GM21423 (cell line): ENCODE measurements around the gene MCM3AP.
"Not testable (repeated sequence)": the region's sequence is repeated elsewhere in the genome, so short reads cannot be mapped to it uniquely, and the experiment has no call there.

ENCODE experiments used
- ATAC-seq: cut with Tn5 transposase; IDR thresholded peaks from one replicate; pipeline ENCODE4 v1.9.1; 2021; ENCODE audit warnings: mild to moderate bottlenecking, moderate library complexity; ENCODE audit not compliant: unreplicated experiment

Gene MCM3AP

DNA sequence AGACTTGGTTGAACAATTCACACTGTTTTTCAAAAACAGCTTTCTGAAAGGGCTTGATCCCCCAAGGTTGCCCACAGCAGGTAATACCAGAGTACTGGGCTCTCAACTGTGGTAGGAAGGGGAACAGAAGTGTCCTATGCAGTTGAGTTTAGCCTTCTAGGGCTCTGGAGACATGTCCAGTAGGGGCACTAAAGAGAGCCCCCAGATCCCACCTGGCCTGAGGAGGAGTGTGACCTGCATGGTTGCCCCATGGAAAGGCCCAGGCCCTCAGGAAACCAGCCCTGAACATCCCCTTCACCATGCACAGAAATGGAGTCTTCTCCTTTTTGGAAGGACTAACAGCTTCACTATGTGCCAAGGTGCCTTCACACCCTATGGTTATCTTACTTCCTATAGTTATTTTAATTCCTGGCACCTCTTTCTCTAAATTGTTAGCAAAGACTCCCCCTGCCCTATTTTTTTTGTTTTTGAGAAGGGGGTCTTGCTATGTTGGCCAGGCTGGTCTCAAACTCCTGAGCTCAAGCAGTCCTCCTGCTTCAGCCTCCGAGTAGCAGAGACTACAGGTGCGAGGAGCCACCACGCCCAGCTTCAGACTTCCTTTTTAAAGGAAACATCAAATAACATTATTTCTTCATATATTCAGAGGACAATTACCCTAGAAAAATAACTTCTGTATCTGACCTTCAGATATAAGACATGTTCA lies 40.0 kb downstream of the MCM3AP start:
- no peak for ATAC-seq

DNA sequence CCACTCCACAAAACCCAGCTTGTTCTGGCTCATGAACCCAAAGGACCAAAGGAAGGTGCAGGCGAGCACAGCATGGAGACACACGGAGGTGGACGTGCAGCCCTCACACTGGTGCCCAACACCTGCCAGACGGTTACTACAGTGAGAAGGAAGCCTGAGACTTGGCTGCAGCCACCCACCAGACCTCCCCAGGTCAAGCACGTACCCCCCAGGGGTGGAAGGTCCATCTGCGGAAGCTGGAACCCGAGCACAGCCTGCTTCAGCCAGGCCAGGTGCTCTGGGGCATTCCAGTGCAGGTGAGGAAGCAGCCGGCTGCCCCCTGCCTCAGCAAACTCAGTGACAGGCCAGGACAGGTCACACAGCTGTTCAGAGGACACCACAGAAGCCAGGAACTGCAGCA lies 40.8 kb downstream of the MCM3AP start:
- ATAC-seq, result no peak

DNA sequence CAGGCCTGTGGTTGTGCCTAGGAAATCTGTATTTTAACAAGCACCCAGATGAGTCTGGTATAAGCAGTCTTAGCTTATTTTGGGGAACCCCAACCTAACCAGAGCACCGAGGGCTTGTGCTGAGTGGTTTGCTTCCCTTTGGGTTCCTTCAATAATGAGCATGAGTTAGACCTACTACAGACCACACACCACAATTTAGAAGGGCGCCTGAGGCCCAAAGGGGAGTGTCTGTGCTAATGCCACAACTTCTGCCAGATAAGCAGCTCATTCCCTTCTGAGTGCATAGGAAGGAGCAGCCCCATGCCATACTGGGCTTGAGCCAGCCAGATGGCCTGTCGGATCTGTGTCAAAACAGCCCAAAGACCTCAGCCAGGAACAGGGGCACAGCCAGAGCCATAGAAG lies 41.5 kb downstream of the MCM3AP start:
- no peak for ATAC-seq

DNA sequence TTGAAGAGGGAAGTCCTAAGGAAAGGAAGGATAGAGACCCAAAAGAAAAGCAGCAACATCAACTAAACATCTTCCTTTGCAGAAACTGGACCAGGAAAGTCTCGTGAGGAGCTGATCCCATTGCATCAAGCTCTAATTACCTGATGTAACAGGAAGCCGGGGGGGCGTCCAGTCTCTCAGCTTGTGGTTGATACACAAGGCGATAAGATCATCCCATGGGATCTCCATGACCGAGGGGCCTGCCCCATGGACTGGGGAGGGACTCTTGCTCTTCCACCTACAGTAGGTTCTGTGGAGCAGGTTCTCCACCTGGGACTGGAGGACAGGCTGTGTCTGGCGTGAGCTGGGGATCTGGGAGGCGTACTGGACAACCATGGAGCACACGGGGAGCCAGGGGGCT lies 42.1 kb downstream of the MCM3AP start:
- ATAC-seq, result no peak

DNA sequence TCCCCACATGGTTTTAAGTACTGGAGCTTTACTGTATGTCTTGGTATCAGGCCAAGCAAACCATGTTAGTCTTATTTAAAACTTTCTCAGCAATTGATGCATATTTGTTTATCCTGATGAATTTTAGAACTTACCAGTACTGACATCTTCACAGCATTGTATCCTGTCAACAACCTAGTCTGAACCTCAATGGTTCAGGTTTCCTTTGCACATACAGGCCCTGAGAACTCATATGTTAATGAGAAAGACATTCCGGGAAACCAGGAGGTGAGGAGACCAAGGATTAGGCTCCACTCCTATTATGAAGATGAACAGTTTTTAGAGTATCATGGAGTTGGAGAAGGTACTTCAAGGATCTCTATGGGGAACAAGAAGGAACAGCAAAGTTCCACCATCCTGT lies 43.8 kb downstream of the MCM3AP start:
- not testable (repeated sequence) for ATAC-seq

DNA sequence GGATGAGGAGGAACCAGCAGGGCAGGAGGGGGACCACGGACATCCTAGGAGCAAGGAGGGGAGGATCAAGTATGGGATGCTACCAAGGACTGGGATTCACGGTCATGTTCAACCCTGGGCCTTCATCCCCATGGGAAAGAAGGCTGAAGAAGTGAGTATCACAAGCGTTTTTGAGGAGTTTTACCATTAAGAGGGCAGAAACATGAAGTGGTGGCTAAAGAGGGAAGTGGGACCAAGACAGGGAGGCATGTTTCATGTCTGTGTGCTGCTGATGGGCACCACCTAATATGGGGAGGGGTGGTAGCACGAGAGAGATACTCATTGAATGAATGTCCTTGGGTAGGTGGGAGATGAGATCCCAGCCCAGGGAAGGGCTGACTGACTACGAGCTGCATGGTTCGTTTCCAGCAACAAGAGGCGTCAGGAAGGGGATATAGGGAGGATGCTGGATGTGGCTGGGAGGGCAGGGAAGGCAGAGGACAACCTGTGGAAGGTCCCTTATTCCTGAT lies 45.5 kb downstream of the MCM3AP start:
- ATAC-seq, result no peak

DNA sequence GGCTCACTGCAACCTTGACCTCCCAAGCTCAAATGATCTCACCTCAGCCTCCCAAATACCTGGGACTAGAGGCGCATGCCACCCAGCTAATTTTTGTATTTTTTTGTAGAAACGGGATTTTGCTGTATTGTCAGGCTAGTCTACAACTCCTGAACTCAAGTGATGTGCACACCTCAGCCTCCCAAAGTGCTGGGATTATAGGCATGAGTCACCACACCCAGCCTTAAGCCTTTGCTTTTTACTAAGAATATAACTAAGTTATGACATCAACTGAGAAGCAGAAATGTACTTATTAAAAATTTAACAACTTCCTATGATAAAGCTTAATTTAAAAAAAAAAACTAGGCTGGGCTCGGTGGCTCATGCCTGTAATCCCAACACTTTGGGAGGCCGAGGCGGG lies 47.9 kb downstream of the MCM3AP start:
- no peak for ATAC-seq

DNA sequence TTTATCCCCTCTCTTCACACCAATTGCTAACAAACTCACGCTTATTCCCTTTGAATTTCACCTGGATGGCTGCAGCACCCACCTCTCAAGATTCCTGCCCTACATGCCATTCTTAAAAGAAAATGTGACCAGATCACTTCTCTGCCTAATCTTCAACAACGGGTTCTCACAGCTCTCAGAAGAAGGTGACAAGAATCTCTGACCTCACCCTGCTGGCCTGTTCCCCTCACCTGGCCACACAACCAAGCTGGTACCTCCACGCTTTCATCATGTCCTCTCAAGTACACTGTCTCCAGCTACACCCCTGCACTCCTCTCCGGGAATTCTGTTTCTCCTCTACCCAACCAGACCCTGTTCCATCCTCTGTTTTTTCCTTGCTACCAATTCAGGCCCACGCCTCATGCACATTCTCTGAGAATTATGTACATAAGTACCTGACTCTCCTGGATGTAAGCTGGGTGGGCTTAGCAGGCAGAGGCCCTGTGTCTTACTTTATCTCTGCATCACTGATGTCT lies 50.9 kb downstream of the MCM3AP start:
- no peak for ATAC-seq

DNA sequence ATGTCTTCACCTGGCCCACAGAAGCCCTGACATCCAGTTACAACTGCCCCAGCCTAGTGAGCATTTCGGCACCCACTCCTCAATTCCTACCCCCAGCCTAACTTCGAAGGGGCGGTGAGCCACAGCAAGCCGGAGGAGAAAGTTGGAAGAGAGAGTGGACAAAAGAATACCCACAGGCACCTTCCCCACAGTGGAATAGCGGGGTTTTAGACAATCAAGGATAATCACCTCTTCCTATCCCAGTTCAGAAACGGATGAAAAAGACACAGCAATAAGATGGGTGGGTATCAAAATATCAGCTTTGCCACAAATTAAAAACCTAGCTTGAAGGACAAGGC lies 55.5 kb downstream of the MCM3AP start:
- ATAC-seq, result no peak

DNA sequence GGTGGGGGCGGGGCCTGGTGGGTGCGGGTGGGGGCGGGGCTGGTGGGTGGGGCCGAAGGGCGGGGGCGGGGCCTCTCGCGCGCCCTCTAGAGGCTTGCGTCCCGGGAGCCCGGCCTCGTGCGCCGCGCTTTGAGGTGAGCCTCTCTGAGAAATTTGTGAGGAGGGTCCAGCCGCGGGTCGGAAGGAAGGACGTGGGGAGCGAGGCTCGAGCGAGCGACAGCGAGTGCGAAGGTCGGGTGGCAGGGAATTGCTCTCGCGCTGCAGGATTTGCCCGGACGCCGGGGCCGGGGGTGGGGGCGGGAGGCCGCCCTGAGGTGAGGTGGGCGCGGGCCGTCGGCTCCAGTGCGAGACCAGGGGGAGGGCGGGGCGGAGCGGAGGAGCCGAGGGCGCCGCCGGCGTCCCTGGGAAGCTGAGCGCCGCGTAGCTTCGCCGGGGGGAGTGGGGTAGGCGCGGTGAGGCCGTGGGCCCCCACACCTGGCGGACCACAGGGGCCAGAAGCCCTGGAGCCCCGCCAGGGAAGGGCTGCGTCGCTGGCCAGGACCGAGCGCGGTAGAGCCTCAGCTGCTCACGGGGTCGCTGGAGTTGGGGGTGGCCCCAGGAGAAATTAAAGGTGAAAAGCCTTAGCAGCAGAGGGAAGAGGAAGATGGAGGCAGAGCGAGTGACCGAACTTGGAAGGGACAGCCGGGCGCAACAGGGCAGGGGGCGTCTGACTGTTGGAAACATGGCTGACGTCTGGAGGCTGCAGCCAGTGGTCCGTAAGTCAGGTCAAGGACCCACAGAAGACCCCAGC lies 56.1 kb downstream of the MCM3AP start:
- ATAC-seq, result peak; percentile 23

DNA sequence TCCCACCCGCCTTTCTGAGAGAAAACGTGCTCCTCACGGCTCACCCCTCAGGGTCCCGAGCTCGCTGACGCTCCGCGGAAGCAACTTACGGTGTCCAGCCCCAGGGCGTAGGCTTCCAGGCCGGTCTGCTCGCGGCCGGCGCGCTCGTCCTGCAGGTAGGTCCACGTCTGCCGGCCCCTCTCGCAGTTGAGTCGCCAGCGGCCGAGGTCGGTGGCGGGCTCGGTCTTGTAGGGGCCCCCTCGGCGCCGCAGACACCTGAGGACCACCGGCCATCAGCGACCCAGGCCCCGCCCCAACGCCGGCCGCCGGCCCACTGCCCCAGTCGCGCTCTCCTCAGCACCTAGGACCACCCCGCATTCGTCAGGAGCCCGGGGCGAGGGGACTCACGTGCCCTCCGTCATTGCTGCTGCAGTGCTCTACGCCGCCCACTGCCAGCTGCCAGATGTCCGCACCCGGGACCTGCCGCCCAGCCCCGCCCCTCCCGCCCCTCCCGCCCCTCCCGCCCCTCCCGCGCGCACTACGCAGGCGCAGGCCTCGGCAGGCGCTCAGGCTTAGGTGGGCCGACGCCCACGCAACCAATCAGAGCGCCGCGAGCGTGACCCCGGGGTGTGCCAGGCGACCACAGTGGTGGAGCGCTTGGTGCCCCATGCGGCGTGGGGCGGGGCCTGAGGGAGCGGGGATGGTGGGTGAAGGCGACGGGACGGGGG lies 56.9 kb downstream of the MCM3AP start, which contains the start of gene LSS:
Gene LSS (minus strand): TSS at position 430 of the 707 bp plus-strand sequence. CDS start 29 bp downstream, at position 401.
- ATAC-seq, result peak; percentile 86

DNA sequence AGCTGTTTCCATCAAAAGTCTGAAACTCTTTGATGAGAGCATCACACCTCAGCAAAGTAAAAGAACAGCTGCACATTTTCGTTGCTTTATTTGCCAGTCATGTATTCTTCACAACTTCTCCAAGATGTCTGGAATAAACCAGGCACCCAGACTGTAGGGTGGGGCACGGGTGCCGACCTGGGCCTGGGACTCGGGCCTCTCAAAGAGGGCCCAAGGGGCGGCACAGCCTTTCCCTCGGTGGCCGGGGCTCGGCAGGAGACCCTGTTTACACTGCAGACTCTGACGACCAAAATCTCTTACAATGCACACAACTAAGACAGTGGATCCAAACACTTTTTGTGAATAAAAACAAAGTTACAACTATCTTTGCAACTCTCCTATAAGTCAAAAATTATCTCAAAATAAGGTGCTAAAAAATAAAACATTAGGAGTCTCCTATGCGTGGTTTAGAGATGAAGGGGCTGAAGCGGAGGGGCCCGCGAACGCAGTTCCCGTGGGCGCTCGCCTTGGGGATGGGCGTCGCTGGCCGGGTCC lies 57.5 kb downstream of the MCM3AP start:
- ATAC-seq, result no peak

DNA sequence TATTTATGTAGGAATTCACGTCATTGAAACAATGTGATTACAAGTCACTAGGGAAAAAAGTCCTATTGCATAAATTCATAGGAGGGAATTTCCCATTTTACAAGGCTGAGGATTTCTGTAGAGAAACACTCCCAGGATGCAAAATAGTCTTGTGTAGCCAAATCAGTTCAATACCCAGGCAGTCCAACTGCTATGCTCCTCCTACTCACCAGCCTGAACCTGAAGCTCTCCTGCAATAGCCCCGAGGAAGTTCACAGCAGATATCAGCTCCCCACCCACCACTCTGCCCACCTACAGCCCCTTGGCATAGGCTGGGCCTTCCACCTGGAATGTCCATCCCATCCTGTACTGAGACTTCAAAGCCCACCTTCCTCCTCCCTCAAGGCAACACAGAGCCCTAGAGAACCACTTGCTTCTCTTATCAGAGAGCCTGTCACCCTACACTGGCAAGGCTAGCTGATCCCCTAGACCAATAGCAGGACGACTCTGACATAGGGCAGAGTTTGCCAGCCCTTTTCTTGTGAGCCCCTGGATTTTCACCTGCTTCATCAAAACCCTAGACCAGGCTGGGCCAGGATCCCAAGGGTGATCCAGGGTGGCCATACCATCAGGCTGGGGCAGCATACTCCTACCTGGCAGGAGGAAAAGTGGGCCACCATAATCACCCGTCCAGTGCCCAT lies 58.4 kb downstream of the MCM3AP start:
- no peak for ATAC-seq

DNA sequence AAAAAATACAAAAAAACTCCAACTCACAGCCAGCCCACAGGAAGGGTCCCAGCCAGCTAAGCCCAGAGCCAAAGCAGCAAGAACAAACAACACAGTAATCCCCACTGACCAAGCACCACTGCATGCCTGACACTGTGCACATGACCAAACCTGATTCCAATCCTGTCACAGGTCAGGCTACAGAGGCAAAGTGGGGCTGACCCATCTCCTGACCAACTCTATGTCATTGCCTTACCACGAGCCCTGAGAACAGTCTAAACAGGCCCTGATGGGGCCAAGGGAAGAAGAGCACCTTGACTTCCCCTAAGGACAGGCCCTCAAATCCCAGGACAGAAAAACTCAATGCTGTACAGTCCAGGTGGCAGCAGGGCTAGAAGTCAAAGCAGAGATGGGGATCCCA lies 59.3 kb downstream of the MCM3AP start:
- no peak for ATAC-seq

DNA sequence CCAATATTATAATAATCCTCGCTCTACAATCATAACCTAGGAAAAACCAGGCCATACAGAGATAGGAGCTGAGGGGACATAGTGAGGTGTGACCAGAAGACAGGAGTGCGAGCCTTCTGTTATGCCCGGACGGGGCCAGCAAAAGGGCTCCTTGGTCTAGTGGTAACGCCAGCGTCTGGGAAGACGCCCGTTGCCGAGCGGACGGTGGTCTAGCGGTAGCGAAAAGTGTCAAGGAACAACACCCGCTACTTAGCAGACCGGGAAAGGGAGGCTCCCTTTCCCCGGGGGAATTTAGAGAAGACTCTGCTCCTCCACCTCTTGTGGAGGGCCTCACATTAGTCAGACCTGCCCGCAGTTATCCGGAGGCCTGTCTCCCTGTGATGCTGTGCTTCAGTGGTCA lies 61.8 kb downstream of the MCM3AP start:
- ATAC-seq, result not testable (repeated sequence)

DNA sequence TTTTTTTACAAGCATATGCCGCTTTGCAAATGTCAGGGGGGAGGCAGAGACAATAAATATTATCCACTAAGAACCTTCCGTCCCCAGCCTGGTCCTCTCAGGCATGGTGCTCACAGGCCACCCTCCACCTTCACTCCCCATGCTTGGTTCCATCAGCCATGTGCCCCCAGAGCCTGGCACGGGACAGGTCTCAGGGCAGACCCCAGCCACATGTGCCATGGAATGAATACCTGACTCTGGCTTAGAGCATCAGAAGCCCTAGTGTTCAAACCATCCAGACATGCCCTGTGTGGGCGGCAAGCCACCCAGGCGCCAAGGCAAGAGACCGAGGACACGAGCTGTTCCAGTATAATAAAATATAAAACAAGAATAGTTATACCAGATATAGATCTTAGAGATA lies 62.2 kb downstream of the MCM3AP start:
- no peak for ATAC-seq

DNA sequence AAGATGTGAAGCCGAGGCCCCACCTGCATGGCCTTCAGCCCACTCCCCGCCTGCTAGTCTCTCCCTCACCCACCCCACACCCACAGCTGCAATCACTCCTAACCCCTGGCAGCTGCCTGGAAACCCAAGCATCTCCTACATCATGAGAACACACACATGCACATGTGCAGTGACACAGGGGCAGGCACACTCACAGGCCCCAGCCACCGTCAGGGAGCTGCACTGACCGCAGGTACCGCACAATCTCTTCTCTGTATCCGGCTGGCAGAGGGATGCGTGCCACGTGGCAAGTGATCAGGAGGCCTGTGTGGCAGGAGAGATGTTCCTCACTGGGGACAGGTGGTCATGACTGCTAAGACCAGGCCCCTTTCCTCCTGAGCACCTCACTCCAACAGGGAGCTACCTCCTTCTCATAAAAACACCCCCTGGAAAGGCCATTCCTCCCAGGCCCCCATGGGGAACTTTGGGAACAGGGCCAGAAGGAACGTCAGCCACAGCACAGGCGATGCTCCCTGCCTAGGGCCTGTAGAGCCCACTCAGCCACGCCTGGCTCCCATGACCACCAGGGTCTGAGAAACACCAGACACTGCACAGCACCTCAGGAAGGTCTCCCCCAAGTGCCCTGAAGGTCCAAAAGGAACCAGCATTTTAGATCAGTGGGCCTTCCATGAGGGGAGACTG lies 62.8 kb downstream of the MCM3AP start:
- no peak for ATAC-seq

DNA sequence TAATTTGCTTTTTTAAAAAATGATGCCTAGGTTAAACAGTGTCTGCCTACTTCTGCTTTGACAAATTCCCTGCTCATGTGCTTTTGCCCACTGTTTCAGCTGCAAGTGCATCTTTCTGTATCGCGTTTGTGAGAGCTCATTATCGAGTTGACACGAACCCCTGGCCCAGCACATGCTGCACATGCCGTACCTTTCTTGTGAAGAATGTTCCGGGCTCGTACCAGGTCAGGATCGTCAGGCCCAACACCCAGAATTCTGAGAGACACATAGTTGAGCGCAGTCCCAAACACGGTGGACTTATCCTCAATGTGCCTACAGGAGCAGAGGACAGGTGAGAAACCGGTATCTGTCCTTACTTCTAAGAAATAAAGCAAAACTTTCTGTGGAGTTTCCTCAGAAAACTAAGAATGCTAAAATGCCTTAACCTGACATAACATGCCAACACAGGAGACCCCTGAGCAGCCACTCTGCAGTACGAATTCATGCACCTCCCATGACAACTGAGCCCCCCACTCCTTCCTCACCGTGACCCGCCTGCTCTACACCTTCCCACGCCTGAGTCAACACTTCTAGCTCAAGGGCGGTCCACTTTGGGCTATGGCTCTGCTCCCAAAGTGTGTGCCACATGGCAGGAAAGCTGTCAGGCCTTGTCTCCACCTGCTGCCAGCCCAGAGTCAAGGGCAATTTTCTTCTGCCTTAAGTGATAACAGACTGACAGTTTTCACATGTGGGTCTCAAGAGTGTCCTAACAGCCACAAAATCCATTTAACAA lies 63.6 kb downstream of the MCM3AP start:
- ATAC-seq, result no peak

DNA sequence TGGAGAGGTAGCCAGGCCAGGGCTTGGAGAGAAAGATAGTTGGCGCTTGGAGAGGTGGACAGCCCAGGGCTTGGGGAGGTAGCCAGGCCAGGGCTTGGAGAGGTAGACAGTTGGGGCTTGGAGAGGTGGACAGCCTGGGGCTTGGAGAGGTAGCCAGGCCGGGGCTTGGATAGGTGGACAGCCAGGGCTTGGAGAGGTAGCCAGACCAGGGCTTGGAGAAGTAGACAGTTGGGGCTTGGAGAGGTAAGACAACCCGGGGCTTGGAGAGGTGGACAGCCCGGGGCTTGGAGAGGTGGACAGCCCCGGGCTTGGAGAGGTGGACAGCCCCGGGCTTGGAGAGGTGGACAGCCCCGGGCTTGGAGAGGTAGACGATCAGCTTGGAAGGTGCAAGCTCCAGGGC lies 64.6 kb downstream of the MCM3AP start:
- ATAC-seq, result no peak
